GM12873 (cell line): ENCODE measurements around the gene BCAM.

Source experiments
- CTCF ChIP-seq: IDR thresholded peaks from 2 replicates; pipeline ENCODE4 v1.5.1; 2012; ENCODE audit warnings: low read depth, mild to moderate bottlenecking, moderate library complexity, low read length, control low read depth; ENCODE audit not compliant: insufficient read depth; ENCODE audit errors: missing control alignments

The BCAM gene

DNA sequence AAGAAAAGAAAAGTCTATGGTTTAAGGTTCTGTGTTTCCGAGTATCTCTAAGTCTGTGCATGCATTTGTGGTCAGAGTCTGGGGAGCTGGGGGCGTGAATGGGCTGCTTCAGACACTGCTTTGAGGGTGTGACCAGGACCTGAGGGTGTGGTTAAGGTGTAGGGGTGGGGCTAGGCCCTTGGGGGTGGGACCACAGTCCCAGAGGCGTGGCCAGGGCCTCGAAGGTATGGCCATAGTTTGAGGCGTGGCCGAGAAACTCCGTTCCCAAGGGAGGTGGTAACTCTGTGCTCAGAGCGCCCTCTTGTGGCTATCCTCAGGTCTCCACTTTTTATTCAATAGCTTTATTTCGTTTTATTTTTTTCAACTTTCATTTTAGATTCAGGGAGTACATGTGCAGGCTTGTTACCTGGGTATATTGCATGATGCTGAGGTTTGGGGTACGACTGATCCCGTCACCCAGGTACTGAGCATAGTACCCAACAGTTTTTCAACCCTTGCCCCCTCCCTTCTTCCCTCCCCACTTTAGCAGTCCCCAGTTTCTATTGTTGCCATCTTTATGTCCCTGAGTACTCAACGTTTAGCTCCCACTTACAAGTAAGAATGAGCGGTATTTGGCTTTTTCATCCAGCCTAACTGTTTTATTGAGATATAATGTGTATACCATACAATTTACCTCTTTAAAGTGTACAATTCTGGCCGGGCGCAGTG, 38.2 kb upstream of the BCAM start:
- TF ChIP-seq CTCF: peak; percentile 74

DNA sequence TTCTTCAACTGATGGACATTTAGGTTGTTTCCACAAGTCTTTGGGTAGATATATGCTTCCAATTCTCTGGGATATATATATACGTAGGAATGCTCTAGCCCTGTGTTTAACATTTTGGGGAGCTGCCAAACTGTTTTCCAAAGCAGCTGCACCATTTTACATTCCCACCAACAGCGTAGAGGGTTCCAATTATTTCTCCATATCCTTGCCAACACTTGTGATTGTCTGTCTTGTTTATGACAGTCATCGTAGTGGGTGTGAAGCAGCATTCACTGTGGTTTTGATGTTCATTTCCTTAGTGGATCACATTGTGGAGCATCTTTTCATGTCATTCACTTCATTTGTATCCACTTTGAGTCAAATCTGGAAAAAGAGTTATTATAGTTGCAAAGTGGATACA, 35.9 kb upstream of the BCAM start:
- TF ChIP-seq CTCF: no peak

DNA sequence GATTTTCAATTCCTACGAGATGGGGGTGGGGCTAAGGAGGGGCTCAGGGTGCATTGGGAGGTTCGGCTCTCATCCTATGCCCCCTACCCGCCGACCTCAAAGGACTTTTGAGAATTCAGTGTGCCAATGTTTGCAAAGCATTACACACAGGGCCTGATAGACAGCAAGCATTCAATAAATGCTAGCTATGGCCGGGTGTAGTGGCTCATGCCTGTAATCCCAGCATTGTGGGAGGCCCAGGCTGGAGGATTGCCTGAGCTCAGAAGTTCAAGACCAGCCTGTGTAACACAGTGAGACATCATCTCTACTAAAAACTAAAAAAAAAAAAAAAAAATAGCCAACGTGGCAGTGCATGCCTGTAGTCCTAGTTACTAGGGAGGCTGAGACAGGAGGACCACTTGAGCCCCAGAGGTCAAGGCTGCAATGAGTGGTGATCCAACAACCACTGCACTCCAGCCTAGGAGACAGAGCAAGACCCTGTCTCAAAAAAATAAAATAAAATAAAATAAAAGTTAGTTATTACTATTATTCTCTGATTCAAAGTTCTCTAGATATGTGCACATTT, 33.1 kb upstream of the BCAM start:
- TF ChIP-seq CTCF: no peak

GRCh38 chr19:44776402-44777096, 32.4 kb upstream of the BCAM start:
- no peak for TF ChIP-seq CTCF

- TF ChIP-seq CTCF: no peak
These were observed 31.1 kb upstream of the BCAM start, which contains the start of gene CBLC for GRCh38 chr19:44777715-44778347. Gene CBLC (plus strand): TSS chr19:44777890. CDS start chr19:44777932, 42 bp downstream.

DNA sequence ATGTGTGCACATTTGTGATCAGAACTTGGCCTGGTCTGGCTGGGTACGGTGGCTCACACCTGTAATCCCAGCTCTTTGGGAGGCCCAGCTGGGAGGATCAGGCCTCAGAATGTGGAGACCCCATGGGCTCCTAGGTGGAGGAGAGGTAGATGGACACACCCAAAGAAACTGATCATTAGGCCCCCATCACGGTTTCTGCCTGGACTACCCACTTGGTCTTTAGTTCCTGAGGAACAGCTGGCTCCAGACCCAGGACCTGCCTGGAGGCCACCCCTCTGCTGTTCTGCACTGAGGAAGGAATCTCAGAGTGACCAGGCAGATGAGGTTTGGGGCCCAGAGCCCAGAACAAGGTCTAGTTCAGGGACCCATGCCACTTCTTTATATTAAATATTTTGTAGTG, 29.8 kb upstream of the BCAM start:
- no peak for TF ChIP-seq CTCF

- no peak for TF ChIP-seq CTCF
These were observed 26.2 kb upstream of the BCAM start for GRCh38 chr19:44782729-44783128.
